HepG2 (cell line): Measurements from ENCODE around the gene TMEM256. TPM values are rescaled to one million over a fixed set of nuclear protein-coding genes. Genes with fewer than 3 reads are reported as not detected.

Experiments
- CENPBD1 ChIP-seq: sonication (generic); formaldehyde crosslinking; IDR thresholded peaks from 2 replicates; pipeline ENCODE4 v1.8.0; 2022; ENCODE audit warnings: missing genetic modification reagents, low read depth, mild to moderate bottlenecking, borderline replicate concordance
- E2F2 ChIP-seq: sonication (generic); formaldehyde crosslinking; IDR thresholded peaks from 2 replicates; pipeline ENCODE4 v1.4.0; 2020; ENCODE audit warnings: missing genetic modification reagents, borderline replicate concordance
- ELF1 ChIP-seq: sonication (generic); formaldehyde crosslinking; IDR thresholded peaks from 2 replicates; pipeline ENCODE4 v1.4.0; 2020; ENCODE audit warnings: missing genetic modification reagents
- FOXA3 ChIP-seq: IDR thresholded peaks from 2 replicates; pipeline ENCODE4 v1.6.1; 2016; ENCODE audit warnings: missing genetic modification reagents, missing compliant biosample characterization
- HOXA5 ChIP-seq: sonication (generic); formaldehyde crosslinking; IDR thresholded peaks from 2 replicates; pipeline ENCODE4 v1.4.0; 2020; ENCODE audit warnings: missing genetic modification reagents
- MAF1 ChIP-seq: sonication (generic); formaldehyde crosslinking; IDR thresholded peaks from 2 replicates; pipeline ENCODE4 v1.5.0; 2020; ENCODE audit warnings: missing genetic modification reagents, borderline replicate concordance
- MAFK ChIP-seq, 2 experiments: IDR thresholded peaks in 1 of 2; conservative IDR thresholded peaks in 1 of 2; 2 replicates each; pipeline ENCODE4 v1.6.1; 2011; ENCODE audit warnings: improper control_type of control experiment in 2 of 2, low read length in 2 of 2
- MLX ChIP-seq: IDR thresholded peaks from 2 replicates; pipeline ENCODE4 v1.6.1; 2016
- ZGPAT ChIP-seq: IDR thresholded peaks from 2 replicates; pipeline ENCODE4 v1.6.1; 2016; ENCODE audit warnings: mild to moderate bottlenecking
- ZMAT5 ChIP-seq: sonication (generic); formaldehyde crosslinking; IDR thresholded peaks from 2 replicates; pipeline ENCODE4 v1.5.0; 2020; ENCODE audit warnings: mild to moderate bottlenecking, low read depth, missing genetic modification reagents, borderline replicate concordance
- ZNF431 ChIP-seq: sonication (generic); formaldehyde crosslinking; IDR thresholded peaks from 2 replicates; pipeline ENCODE4 v1.9.0; 2022; ENCODE audit warnings: missing genetic modification reagents, low read depth, mild to moderate bottlenecking, borderline replicate concordance
- ZNF660 ChIP-seq: sonication (generic); formaldehyde crosslinking; IDR thresholded peaks from 2 replicates; pipeline ENCODE4 v1.5.1; 2020; ENCODE audit warnings: mild to moderate bottlenecking, low read depth, missing genetic modification reagents, borderline replicate concordance
- ZNF672 ChIP-seq: sonication (generic); formaldehyde crosslinking; IDR thresholded peaks from 2 replicates; pipeline ENCODE4 v1.8.1; 2022; ENCODE audit warnings: missing genetic modification reagents
- ZXDC ChIP-seq: sonication (generic); formaldehyde crosslinking; IDR thresholded peaks from 2 replicates; pipeline ENCODE4 v1.5.0; 2020; ENCODE audit warnings: mild to moderate bottlenecking, missing genetic modification reagents
- polyA plus RNA-seq, 8 experiments: library from polyadenylated mRNA; depleted of rRNA in 3 of 8; stranded (reverse) in 7 of 8; unstranded in 1 of 8; fragments of >200 nt; fragmentation: Illumina TruSeq in 4 of 8; extraction: Trizol in 4 of 8; gene quantifications; 2 replicates each; pipeline versions ENCODE4 v1.2.1 to v1.2.3, GENCODE V29; 2011 to 2016; ENCODE audit warnings: low read depth in 4 of 8, missing spikeins in 1 of 8, mixed read lengths in 1 of 8; ENCODE audit not compliant: insufficient read depth in 1 of 8
- total RNA-seq, 5 experiments: library from RNA; depleted of rRNA; stranded (reverse); fragments of >200 nt; fragmentation: Illumina TruSeq; extraction: Trizol; gene quantifications; 2 replicates each; pipeline ENCODE4 v1.2.3, GENCODE V29; 2016; ENCODE audit warnings: low read depth in 1 of 5

TMEM256 gene
- total and polyA plus RNA-seq, 2 of the 13 experiments (the other 11 are each of a cell fraction or from before 2014, with no cell fraction given) = 231 to 252 TPM

GRCh38 chr17:7444682-7445618, 41.1 kb upstream of the TMEM256 start, which contains the start of gene CHRNB1 (continued):
- TF ChIP-seq HOXA5 (CRISPR knock-in tag) (peak; percentile 38; the same call in 1 of the 2 replicates), ZNF672 (CRISPR knock-in tag) (no peak), CENPBD1 (peak; percentile 48; the same call in 1 of the 2 replicates), MAF1 (no peak), ZMAT5 (CRISPR knock-in tag) (no peak), ZNF660 (CRISPR knock-in tag) (no peak), ZGPAT (CRISPR knock-in tag) (peak; percentile 66; the same call in 1 of the 2 replicates), ZNF431 (CRISPR knock-in tag) (no peak), MAFK (conservative IDR thresholded peaks at IDR 0.05 in 1 of 2, IDR thresholded peaks at IDR 0.05 in 1 of 2; ENCODE audit: low read length in 2 of 2) (no peak), ZXDC (CRISPR knock-in tag) (no peak), E2F2 (CRISPR knock-in tag) (no peak), FOXA3 (no peak), MLX (CRISPR knock-in tag) (no peak), ELF1 (CRISPR knock-in tag) (peak; percentile 33; the same call in 1 of the 2 replicates)
